A549 treated with AZD9567 at 1 μM for 4 hours (cell line): ENCODE measurements around the gene MYL1. TPM values are rescaled to one million over a fixed set of nuclear protein-coding genes. Genes with fewer than 3 reads are reported as not detected.

Experiments used
- total RNA-seq: library from RNA; stranded (reverse); fragments of 200-300 nt; extraction: Qiagen RNA extraction; gene quantifications from 5 replicates; pipeline ENCODE4 v1.2.3, GENCODE V29; 2022; ENCODE audit not compliant: insufficient read depth

The MYL1 gene
- not detected in 5 replicates for total RNA-seq

DNA sequence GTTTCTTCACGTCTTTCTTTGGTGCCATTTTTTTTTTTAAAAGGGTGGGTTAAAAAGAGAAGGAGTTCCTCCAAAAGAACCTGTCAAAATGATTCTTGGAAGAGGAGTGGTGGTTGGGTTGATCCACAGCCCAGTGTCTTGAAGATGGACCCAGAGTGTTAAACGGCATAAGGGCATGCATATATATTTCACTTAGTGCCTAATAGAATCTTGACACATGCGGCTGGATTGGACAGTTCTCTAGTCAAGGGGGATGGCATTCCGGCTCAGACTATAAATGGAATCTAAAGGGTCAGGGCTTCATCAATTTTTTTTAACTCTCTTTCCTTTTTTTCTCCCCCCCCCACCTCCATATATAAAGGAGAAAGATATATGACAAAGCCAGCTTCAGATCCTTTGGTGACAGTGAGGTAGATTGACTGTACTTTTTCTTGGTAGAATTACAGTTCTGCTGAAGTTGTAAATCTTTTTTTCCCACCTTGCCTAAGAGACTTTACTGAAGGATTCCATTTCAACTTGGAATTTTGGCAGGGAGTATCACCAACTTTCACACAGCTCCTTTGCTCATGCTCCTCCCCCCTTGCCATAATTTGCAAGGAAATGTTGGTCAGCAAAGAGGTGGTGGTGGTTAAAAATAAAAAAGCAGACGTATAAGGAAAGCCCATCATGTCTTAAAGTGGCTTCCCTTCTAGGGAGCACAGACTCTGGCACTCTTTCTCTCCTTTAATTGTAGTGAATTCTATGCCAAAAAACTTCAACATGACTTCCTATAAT lies at the start of gene MYL1:
MYL1 (minus strand) TSS at position 160 of the 774 bp plus-strand sequence; CDS start at position 28, 132 bp downstream.

Other genes with a start within 250 kb of the MYL1 start
- 0.48 to 1.1 TPM (median 0.60 TPM) in 5 replicates for gene KANSL1L, start 143.8 kb downstream of the MYL1 start, total RNA-seq
- gene ACADL, start 89.7 kb downstream of the MYL1 start, total RNA-seq: 0.03 to 0.08 TPM (median 0.06 TPM) in 3 of 5 replicates, not detected in the others
- gene LANCL1, start 161.6 kb upstream of the MYL1 start, total RNA-seq: 20.2 to 28.8 TPM (median 27.7 TPM) in 5 replicates
- gene CPS1, start 241.4 kb upstream of the MYL1 start, total RNA-seq: 9.9 to 18.4 TPM (median 12.2 TPM) in 5 replicates